ENCODE data around the gene COCH.
A peak's percentile ranks its signal among the peaks of the same experiment; 100 is the strongest.
"Not testable (repeated sequence)": the region's sequence is repeated elsewhere in the genome, so short reads cannot be mapped to it uniquely, and the experiment has no call there.

COCH gene

DNA sequence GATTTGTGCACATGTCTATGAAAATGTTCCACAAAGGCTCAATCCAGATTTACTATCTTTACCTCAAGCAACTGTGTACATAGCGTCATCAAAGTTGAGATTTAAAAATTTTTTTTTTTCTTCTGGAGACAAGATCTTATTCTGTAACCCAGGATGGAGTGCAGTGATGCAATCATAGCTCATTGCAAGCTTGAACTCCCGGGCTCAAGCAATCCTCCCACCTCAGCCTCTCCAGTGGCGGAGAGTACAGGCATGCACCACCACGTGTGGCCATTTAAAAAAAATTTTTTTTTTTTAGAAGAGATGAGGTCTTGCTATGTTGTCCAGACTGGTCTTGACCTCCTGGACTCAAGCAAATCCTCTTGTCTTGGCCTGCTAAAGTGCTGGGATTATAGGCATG, 2.3 kb downstream of the COCH start:
- DNase-seq = no peak

DNA sequence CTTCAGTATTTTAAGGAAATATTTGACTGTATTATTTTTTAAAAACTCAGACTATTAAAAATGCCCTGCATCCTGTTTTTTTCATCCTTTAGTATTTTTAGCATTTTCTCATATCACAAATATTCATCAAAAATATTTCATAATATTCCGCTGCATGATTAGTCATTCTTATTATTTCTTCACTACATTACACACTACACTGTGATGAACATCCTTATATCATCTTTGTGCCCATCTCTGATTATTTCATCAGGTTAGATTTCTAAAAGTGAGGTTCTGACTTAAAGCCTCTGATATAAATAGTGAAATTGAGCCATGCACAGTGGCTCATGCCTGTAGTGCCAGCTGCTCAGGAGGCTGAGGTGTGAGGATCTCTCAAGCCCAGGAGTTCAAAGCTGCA, 8.1 kb downstream of the COCH start:
- DNase-seq = no peak

DNA sequence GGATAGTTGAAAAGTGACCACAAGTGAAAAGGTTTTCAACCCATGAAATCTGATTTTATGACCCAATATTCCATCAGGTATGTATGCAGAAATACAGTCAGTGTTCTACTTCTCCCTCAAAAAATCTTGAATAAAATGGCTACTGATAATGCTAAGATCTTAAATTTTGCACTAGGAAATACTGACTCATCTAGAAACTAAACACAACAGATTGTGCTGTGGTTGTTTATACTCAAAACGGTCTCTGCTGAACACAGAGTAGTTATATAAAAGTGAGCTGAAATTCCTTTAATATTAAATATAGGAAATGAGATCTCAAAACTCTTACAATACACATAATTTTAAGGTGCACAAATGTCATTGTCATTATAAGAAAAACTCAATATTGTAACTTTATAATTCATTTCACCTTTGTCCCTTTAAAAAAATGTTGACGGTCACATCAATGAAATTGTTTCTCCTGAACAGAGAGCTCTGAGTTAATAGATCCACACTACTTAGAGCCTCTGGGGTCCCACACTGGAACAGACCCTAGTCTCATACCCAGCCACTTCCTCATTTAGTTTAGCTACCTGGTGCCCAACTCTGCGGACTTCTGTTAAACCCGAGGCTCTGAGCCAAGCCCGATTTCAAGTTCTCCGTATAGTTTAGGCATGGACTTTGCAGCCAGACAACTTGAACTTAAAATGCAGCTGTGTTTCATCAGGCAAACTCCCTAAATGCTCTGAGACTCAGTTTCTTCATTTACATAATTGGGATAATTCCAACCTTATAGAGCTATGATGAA, 9.3 kb downstream of the COCH start:
- no peak for DNase-seq

DNA sequence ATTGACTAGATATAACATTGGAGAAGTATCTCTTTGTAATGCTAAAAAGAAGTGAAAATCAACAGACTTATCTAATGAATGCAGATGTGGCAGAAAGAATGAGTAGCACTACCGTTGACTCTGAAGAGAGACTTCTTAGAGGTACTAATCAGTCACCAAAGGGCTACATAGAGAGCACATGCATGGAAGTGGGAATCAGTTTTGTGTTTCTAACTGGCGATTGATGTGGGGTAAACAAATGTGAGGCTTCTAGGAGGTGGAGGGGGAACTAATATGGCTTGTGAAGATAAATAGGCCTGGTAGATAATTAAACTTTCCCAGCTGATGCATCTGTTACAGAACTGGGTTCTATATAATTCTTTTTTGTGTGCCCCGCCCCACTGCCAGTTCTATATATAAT, 10.5 kb downstream of the COCH start:
- no peak for DNase-seq

DNA sequence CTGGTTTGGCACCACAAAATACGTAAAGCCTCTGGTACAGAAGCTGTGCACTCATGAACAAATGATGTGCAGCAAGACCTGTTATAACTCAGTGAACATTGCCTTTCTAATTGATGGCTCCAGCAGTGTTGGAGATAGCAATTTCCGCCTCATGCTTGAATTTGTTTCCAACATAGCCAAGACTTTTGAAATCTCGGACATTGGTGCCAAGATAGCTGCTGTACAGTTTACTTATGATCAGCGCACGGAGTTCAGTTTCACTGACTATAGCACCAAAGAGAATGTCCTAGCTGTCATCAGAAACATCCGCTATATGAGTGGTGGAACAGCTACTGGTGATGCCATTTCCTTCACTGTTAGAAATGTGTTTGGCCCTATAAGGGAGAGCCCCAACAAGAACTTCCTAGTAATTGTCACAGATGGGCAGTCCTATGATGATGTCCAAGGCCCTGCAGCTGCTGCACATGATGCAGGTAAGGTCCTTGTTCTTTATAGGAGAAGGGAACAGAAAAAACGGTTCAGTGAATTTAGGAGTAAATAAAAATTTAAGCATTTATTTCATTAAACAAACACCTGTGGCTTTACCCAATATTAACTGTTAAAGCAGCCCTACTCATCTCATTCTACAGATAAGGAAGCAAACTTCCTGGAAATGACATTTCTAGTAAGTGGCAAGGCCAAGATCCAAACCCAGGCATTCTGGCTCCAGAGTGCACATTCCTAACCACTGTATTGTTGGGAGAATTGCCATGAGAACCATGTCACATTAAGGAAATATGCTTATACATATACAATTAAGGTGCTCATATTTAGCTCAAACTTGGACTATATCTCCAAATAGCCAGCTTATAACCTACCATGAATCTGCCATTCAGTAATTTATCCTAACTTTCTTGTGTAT, 11.7 kb downstream of the COCH start:
- no peak for DNase-seq

DNA sequence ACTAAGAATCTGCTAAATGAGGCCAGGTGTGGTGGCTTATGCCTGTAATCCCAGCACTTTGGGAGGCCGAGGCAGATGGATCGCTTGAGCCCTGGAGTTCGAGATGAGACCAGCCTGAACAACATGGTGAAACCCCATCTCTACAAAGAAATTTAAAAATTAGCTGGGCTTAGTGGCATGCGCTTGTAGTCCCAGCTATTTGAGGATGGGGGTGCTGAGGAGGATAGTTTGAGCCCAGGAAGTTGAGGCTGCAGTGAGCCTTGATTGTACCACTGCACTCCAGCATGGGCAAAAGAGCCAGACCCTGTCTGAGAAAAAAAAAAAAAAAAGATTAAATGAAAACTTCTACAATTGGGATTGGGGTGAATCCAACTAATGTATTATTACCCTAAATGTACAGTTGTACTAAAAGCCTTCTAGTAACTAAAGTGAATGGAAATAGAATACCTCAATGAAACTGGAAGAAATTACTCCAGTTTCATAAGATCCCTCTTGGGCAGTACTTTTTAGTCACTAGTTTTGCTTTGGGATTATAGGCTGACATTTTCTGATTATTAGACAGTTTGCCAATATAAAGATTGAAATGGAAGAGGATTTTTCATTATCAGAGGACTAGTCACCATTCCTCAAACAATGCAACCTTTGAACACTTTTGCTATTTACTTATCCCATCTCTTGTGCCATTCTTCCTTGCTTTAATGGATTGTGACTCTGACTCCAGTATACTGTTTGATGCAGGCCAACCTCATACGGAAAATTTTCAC, 14.3 kb downstream of the COCH start:
- DNase-seq = no peak

DNA sequence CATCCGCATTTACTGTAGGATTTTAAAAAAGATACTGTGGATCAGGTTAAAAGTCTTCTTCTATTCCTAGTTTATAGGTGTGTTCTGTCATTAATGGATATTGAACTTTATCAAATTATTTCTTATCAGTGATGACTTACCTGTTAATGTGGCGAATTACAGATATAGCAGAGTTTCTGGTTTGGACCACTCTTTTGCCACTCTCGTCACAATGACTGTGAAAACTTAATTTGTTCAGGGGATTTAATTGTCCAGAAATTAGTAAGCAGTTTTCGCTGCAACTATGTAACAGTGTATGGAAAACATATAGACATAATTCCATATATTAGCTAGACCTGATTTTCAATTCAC, 14.9 kb downstream of the COCH start:
- DNase-seq = no peak

DNA sequence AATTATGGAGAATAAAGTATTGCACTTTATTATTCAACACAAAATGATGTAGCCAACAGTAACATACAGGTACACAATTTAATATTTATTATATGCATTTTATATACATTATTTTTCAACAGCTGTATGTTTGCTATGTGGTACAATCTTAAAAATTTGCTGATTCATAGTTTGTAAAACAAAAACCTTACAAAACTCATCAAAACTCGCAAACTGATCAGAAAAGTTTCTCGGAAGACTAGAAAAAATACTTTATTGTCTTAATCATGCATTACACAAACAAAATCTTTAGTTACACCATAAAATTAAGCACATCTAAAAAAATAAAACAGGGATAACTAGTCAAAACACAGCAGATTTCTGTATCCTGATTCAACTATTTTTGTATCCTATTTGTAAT, 19.5 kb downstream of the COCH start:
- DNase-seq = no peak

DNA sequence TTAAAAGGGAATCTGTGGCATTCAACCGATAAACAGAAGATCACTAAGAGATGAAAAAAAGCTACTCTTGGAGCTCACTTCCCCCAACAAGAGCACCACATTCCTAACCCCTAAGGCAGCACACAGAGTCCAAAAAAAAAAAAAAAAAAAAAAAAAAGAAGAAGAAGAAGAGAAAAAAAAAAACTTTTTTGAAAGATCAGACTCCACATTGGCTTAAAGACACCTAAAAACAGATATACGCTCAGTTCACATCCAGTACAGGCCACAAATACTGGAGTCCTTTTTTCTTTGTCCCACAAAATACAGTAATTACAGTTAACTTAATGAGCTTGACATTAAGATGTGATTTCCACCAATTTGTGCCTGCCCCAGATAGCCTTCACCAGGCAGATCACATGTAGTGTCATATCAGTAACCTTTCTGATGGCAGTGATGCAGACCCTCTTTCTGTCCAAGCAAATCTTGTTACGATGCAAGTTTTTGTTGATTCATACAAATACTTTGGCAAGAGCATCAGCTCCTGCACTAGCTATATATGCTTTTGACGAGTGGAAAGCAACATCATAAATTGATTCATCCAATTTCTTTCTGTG, 20.7 kb downstream of the COCH start:
- no peak for DNase-seq

DNA sequence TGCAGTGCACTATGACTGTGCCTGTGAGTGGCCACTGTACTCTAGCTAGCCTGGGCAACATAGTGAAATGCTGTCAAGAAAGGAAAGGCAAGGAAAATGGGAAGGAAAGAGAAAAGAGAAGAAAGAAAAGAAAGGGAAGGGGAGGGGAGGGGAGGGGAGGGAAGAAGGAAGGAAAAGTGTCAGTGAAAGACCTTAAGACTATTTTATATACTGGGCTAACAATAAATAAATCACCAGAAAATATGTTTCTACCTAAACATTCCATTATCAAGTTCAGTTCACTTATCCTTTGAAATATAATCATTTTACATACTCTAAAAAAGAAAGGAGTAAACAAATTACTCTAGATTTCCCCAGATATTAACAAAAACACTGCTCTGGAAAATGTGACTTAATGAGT, 22.1 kb downstream of the COCH start:
- DNase-seq = no peak

DNA sequence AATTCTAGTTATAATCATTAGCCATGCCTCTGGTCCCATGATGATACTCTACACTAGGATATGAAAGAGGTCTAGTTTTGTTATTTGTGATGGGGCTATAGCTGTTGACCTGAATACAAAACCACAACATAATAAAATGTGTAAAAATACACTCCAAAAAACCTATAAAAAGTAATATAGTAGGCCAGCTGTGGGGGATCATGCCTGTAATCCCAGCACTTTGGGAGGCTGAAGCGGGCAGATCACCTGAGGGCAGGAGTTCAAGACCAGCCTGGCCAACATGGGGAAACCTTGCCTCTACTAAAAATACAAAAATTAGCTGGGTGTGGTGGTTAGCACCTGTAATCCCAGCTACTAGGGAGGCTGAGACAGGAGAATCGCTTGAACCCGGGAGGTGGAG, 22.8 kb downstream of the COCH start:
- DNase-seq = not testable (repeated sequence)

DNA sequence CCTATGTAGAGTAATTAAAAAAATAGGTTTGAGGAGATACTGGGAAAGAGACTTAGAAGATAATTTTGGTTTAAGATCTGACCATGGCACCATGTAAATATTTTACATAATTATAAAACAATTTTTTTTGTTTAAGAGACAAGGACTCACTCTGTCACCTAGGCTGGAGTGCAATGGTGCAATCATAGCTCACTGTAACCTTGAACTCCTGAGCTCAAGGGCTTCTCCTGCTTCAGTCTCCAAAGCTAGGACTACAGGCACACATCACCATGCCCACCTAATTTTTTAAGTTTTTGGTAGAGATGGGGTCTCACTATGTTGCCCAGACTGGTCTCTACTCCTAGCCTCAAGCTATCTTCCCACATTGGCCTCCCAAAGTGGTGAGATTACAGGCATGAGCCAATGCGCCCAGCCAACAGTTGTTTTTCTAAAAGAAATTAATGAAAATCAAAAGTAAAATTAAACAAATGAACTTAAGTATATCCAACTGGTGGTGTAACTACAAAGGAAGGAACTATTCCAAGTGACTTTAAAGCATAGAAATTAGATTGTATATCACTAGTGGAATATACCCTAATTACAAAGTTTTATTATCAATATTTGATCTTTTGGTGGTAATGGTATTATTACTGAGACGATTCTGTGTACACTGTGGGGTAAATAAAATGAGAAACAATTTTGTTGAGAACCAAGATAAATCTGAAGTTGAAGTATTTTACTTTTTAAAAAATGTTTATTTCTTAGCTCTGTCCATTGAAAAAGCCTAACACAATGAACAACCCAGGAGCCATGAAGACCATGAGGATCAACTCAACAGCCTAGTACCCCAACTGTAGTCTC, 29.1 kb downstream of the COCH start:
- DNase-seq = no peak

DNA sequence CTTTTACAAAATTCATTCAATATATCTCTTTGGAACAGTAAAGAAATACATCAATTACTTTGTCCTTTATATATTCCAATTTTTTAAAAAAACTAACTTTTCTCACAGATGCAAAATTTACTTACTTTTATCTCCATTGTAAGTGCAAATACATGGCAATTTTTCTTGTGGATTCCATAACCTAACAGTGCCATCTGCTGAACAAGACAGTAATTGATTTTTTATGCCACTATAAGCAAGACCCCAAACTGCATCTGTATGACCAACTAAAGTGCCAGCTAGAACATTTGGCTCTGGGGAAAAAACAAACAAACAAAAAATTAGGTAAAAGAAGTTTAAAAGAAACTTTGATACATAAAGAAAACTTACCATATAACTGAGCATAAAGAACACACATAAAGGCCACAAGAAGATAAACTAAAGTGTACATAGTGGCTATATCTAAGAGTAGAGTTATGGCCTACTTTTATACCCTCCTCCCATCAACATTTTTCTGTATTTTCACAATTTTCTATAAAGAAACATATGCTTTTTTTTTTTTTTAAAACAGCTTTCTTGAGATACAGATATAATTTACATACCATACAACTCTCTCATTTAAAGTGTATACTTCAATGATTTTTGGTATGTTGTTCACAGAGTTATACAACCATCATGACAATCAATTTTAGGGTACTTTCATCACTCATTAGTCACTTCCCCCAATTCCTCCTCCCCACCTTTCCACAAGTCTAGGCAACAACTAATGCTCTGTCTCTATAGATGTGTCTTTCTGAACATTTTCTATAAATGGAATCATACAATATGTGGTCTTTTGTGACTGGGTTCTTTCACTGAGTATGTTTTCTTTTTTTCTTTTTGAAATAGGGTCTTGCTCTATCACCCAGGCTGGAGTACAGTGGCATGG, 32.6 kb downstream of the COCH start:
- DNase-seq = peak; percentile 16

DNA sequence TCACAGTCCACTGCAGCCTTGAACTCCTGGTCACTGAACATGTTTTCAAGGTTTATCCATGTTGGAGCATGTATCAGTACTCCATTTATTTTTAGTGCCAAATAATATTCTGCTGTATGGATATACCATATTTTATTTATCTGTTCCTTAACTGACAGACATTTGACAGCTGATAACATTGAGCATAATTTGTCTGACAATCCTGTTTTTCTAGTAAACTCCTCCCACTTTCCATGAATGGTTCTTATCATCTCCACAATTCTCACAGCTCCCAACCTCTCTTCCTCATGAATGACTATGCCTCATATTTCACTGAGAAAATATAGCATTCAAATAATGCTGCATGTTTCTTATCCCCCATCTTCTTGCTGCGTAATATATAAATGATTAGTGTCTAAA, 33.3 kb downstream of the COCH start:
- no peak for DNase-seq

DNA sequence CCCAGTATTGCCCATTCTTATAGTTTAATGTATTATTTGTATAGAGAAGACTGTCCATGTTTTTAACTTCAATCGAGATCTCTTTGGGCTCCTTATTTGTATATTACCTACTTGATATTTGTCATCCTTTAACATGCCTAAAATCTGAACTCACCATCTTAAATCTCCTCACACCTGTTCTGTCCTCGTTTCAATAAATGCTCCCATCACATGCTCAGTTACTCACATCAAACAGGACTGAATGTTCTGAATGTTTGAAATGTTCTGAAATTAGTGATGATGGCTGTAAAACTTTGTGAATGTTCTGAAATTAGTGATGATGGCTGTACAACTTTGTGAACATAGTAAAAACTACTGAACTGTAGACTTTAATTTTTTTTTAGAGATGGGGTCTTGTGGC, 34.5 kb downstream of the COCH start:
- DNase-seq = no peak

DNA sequence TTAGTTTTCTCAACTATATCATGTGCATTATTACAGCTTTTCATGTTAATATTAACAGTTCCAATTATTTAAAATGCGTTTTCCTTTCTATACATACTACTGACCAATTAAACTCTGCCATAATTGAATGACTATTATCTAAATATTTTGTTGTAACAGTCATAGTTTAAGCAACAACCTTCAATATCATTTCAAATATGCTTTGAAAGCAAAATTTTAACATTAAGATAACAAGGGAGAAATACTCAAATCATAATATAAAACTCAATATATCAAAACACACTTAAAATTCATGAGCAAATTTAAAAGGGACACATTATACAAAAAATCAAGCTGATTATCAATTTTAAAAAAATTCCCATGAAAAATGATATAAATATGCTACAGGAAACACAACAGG, 40.5 kb downstream of the COCH start:
- DNase-seq = no peak

DNA sequence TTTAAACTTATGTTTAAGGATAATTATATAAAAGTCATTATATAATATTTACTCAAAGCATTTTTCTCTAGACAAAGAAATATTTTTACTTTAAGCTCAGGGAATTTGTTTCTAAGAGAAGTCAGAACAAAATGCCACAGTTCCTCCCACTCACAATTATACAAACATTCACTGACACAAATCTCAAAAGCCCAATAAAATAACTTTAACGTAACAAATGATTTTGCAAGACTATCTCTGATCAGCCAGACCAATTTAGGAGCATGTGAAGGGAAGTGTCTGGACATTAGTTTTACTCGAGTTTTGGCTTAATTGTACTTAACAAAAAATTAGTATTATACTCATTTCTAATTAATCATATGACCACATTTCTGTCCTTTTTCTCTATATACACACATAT, 41.2 kb downstream of the COCH start:
- DNase-seq = no peak

DNA sequence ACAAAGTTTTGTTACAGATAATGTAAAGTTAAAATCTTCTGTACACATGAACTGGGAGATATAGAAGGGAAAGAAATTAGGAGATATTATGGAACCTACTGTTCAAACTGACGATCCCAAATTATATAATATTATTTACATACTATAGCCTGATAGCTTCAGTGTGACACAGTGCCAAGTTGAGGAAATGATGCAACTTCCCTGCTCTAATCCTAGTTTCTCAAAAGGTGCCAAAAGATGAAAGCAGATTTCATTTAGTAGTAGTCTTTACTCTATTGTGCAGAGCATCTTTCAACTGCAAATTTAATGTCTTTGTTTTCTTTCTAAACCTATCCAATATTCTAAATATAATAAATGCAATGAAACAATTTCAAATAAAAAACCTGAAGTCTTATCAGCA, 46.9 kb downstream of the COCH start:
- no peak for DNase-seq

DNA sequence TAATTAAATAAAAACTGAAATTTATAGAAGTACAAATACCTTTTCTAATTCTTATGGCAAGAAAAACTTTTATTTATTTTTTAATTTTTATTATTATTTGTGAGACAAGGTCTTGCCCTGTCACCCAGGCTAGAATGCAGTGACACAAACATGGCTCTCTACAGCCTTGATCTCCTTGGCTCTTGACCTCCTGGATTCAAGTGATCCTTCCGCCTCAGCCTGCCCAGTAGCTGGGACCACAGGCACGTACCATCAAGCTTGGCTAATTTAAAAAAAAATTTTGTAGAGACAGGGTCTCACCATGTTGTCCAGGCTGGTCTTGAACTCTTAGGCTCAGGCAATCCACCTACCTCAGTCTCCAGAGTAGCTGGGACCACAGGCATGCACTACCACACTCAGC, 47.4 kb downstream of the COCH start:
- no peak for DNase-seq

DNA sequence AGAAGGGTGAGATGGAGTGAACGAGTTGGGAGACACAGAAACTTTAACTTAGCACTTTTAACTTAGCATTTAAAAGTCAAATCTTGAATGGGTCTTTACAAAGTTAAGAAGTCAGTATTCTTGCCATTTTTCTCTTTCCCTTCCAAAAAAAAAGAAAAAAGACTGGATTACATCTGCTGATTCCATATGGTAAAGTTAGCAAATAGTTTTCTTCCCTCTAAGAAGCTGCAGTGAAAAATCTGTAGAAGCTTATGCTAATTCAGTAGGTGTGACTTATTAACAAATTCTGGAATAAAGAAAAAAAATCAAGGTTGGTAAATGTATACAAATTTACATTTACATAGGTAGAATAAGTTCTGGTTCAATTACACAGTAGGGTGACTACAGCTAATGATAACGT, 50.9 kb downstream of the COCH start:
- no peak for DNase-seq

DNA sequence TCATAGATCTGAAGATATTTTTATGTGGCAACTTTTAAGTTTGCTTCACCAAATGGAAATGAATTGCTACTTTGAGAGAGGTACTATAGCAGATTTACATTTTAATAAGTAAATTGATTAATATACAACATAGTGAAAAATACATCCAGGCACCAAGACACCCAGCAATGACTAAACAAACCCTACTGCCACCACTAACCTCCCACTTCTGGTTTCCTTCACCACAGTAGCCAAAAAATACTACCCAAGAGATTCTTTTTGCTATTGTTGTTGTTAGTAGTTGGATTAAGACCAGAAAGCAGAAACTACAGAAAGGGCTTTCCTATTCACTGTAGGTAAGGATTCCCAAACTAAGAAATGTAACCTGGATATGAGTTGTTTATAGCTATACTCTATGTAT, 54.1 kb downstream of the COCH start:
- DNase-seq = no peak
